Trophoblast cell (in vitro differentiated cells and primary cell): Measurements from ENCODE around the gene BRAF.

Experiments used
- DNase-seq, 2 donors: peaks; one replicate each; pipeline ENCODE4 v3.0.0-alpha.2; 2016
- H2AFZ ChIP-seq: 2 replicates; pipeline ENCODE4 v1.6.1; 2013; ENCODE audit warnings: low read length, moderate library complexity, mild to moderate bottlenecking; ENCODE audit not compliant: insufficient read depth, poor library complexity
- H2AK5ac ChIP-seq: 2 replicates; pipeline ENCODE4 v1.6.1; 2013; ENCODE audit warnings: mild to moderate bottlenecking, low read length
- H2BK120ac ChIP-seq: 2 replicates; pipeline ENCODE4 v1.6.1; 2013; ENCODE audit warnings: low read length, mild to moderate bottlenecking, moderate library complexity; ENCODE audit not compliant: insufficient read depth, poor library complexity
- H2BK12ac ChIP-seq: 2 replicates; pipeline ENCODE4 v1.6.1; 2013; ENCODE audit warnings: mild to moderate bottlenecking, low read length, moderate library complexity
- H2BK5ac ChIP-seq: 2 replicates; pipeline ENCODE4 v1.6.1; 2013; ENCODE audit warnings: low read length, low read depth, moderate library complexity, mild to moderate bottlenecking; ENCODE audit not compliant: poor library complexity
- H3K14ac ChIP-seq: 2 replicates; pipeline ENCODE4 v1.6.1; 2013; ENCODE audit warnings: mild to moderate bottlenecking, low read length
- H3K18ac ChIP-seq: 2 replicates; pipeline ENCODE4 v1.6.1; 2013; ENCODE audit warnings: mild to moderate bottlenecking, low read length
- H3K23ac ChIP-seq: 2 replicates; pipeline ENCODE4 v1.6.1; 2013; ENCODE audit warnings: low read length
- H3K27ac ChIP-seq: 2 replicates; pipeline ENCODE4 v1.5.1; 2013; ENCODE audit warnings: low read depth, mild to moderate bottlenecking, inconsistent platforms, low read length, moderate library complexity
- H3K27me3 ChIP-seq: 2 replicates; pipeline ENCODE4 v1.6.1; 2013; ENCODE audit warnings: inconsistent platforms, mild to moderate bottlenecking, low read length, moderate library complexity; ENCODE audit not compliant: insufficient read depth
- H3K36me3 ChIP-seq, 2 experiments: 1 replicate in 1 of 2; 2 replicates in 1 of 2; pipeline ENCODE4 v1.6.1; 2013; ENCODE audit warnings: low read length in 2 of 2, mild to moderate bottlenecking in 2 of 2, moderate library complexity in 1 of 2; ENCODE audit not compliant: insufficient read depth in 2 of 2, control insufficient read depth in 1 of 2
- H3K4ac ChIP-seq: 2 replicates; pipeline ENCODE4 v1.6.1; 2013; ENCODE audit warnings: low read depth, mild to moderate bottlenecking, low read length, moderate library complexity
- H3K4me1 ChIP-seq, 2 experiments: 1 replicate in 1 of 2; 2 replicates in 1 of 2; pipeline ENCODE4 v1.6.1; 2013; ENCODE audit warnings: low read length in 2 of 2, mild to moderate bottlenecking in 2 of 2, moderate library complexity in 1 of 2; ENCODE audit not compliant: insufficient read depth in 2 of 2, control insufficient read depth in 1 of 2
- H3K4me2 ChIP-seq: 2 replicates; pipeline ENCODE4 v1.6.1; 2013; ENCODE audit warnings: inconsistent platforms, mild to moderate bottlenecking, low read length, moderate library complexity
- H3K4me3 ChIP-seq: 2 replicates; pipeline ENCODE4 v1.5.1; 2013; ENCODE audit warnings: mild to moderate bottlenecking, low read depth, low read length, inconsistent platforms
- H3K79me1 ChIP-seq: one replicate; pipeline ENCODE4 v1.6.1; 2013; ENCODE audit warnings: low read length
- H3K79me2 ChIP-seq: 2 replicates; pipeline ENCODE4 v1.6.1; 2013; ENCODE audit warnings: low read length, mild to moderate bottlenecking; ENCODE audit not compliant: control insufficient read depth, insufficient read depth, poor library complexity
- H3K9ac ChIP-seq: 2 replicates; pipeline ENCODE4 v1.6.1; 2013; ENCODE audit warnings: mild to moderate bottlenecking, low read length
- H3K9me3 ChIP-seq: 2 replicates; pipeline ENCODE4 v1.6.1; 2013; ENCODE audit warnings: low read depth, mild to moderate bottlenecking, control low read depth, inconsistent platforms, low read length; ENCODE audit not compliant: insufficient read depth
- H4K12ac ChIP-seq: 2 replicates; pipeline ENCODE4 v1.6.1; 2013; ENCODE audit warnings: low read depth, mild to moderate bottlenecking, low read length, moderate library complexity
- H4K8ac ChIP-seq: 2 replicates; pipeline ENCODE4 v1.6.1; 2013; ENCODE audit warnings: low read depth, mild to moderate bottlenecking, low read length, moderate library complexity
- H4K91ac ChIP-seq: one replicate; pipeline ENCODE4 v1.6.1; 2013; ENCODE audit warnings: low read depth, mild to moderate bottlenecking, low read length, moderate library complexity
- WGBS: extraction: QIAGEN DNeasy Blood & Tissue Kit; methylation state at CpG from one replicate; pipeline ENCODE4 v1.1.7; 2013; ENCODE audit warnings: missing lambda C conversion rate; ENCODE audit not compliant: insufficient read length, insufficient coverage; ENCODE audit errors: extremely low coverage; 5-methylcytosine and 5-hydroxymethylcytosine counted together

The BRAF gene

DNA sequence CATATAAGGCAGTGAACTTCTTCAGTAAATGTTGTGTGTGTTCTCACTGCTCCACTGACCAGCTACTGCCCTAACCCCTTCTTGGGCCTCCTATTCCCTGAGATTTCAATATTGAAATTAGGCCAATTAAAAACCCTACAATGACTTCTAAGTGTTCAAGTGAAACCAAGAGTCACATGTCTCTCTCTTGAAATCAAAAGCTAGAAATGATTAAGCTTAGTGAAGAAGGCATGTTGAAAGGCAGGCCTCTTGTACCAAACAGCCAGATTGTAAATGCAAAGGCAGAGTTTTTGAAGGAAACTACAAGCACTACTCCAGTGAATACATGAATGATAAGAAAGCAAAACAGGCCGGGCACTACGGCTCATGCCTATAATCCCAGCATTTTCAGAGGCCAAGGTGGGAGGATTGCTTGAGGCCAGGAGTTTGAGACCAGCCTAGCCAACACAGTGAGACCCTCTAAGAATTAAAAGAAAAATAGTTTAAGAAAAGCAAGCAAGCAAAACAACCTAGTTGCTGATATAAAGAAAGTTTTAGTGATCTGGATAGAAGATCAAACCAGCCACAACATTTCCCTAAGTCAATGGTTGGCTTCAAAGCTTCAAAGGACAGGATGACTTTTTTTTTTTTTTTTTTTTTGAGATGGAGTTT is 22.3 kb downstream of the BRAF start:
- Histone ChIP-seq H3K4me3 (no peak overlapping the region), H2BK120ac (no peak overlapping the region), H3K23ac (no peak overlapping the region), H3K4me2 (no peak overlapping the region), H2BK5ac (no peak overlapping the region), H3K27ac (no peak overlapping the region), H4K8ac (no peak overlapping the region), H3K9ac (no peak overlapping the region), H2AFZ (no peak overlapping the region), H3K14ac (no peak overlapping the region), H3K9me3 (no peaks in the 10 kb centered on the region), H3K27me3 (no peaks in the 10 kb centered on the region), H3K36me3 (no peaks in the 10 kb centered on the region), H2BK12ac (no peak overlapping the region), H4K12ac (no peak overlapping the region), H3K18ac (no peak overlapping the region), H3K79me2 (no peaks in the 10 kb centered on the region), H3K4ac (no peak overlapping the region), H2AK5ac (no peak overlapping the region), H3K79me1 (no peaks in the 10 kb centered on the region), H4K91ac (no peak overlapping the region), H3K4me1 (no peaks in the 10 kb centered on the region)
- WGBS: no CpG with 5 or more reads among the region's 2 CpGs
- no peak for DNase-seq

DNA sequence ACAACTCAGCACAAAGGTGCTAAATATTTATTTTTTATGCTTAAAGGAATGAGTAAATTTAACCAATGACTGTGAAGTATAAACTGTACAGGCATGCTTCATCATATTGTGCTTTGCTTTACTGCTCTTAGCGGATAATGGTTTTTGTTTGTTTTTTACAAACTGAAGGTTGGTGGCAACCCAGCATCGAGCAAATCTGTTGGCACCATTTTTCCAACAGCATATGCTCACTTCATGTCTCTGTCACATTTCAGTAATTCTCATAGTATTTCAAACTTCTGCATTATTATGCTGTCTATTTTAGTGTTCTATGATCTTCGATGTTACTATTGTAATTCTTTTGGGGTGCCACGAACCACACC is 22.8 kb downstream of the BRAF start:
- H3K18ac ChIP-seq: no peak overlapping the region
- H3K36me3 ChIP-seq: no peaks in the 10 kb centered on the region
- no peak overlapping the region for H2AK5ac ChIP-seq
- H3K9ac ChIP-seq: no peak overlapping the region
- H2AFZ ChIP-seq: no peak overlapping the region
- no peak overlapping the region for H3K4me3 ChIP-seq
- H3K27ac ChIP-seq: no peak overlapping the region
- H3K27me3 ChIP-seq: no peaks in the 10 kb centered on the region
- H3K14ac ChIP-seq: no peak overlapping the region
- H3K79me2 ChIP-seq: no peaks in the 10 kb centered on the region
- H3K4me1 ChIP-seq: no peaks in the 10 kb centered on the region
- no peak overlapping the region for H2BK5ac ChIP-seq
- no peak overlapping the region for H2BK120ac ChIP-seq
- H3K4ac ChIP-seq: no peak overlapping the region
- H2BK12ac ChIP-seq: no peak overlapping the region
- no peak for DNase-seq
- H3K23ac ChIP-seq: no peak overlapping the region
- no peak overlapping the region for H4K12ac ChIP-seq
- no peak overlapping the region for H4K8ac ChIP-seq
- H4K91ac ChIP-seq: no peak overlapping the region
- no peaks in the 10 kb centered on the region for H3K79me1 ChIP-seq
- no peaks in the 10 kb centered on the region for H3K9me3 ChIP-seq
- no peak overlapping the region for H3K4me2 ChIP-seq
- WGBS: no CpG with 5 or more reads among the region's 4 CpGs

DNA sequence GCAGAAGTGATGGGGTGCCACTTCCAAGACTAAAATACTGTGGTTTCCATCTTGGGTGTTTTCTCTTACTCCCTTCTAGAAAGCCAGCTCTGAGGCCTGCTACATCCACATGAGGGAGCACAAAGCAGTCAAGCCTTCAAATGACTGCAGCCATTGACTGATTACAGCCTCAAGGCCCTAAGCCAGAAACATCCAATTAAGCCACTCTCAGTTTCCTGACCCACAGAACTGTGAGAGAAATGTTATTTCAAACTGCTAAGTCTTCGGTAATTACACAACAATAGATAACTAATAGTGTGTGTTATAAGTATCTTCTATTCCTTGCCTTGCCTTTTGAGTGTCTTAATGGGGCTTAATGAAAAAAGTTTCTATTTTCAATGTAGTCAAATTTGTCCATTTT is 24.8 kb downstream of the BRAF start:
- Histone ChIP-seq H4K8ac (no peak overlapping the region), H3K4me3 (no peak overlapping the region), H3K79me2 (no peaks in the 10 kb centered on the region), H2AK5ac (no peak overlapping the region), H3K18ac (no peak overlapping the region), H4K12ac (no peak overlapping the region), H3K14ac (no peak overlapping the region), H2BK5ac (no peak overlapping the region), H2BK120ac (no peak overlapping the region), H3K27me3 (no peaks in the 10 kb centered on the region), H3K9ac (no peak overlapping the region), H3K4me1 (no peaks in the 10 kb centered on the region), H3K4me2 (no peak overlapping the region), H3K9me3 (no peaks in the 10 kb centered on the region), H4K91ac (no peak overlapping the region), H3K36me3 (no peaks in the 10 kb centered on the region), H3K27ac (no peak overlapping the region), H3K79me1 (no peaks in the 10 kb centered on the region), H3K23ac (no peak overlapping the region), H2BK12ac (no peak overlapping the region), H3K4ac (no peak overlapping the region), H2AFZ (no peak overlapping the region)
- no CpG with 5 or more reads among the region's 1 CpG for WGBS
- DNase-seq: no peak

DNA sequence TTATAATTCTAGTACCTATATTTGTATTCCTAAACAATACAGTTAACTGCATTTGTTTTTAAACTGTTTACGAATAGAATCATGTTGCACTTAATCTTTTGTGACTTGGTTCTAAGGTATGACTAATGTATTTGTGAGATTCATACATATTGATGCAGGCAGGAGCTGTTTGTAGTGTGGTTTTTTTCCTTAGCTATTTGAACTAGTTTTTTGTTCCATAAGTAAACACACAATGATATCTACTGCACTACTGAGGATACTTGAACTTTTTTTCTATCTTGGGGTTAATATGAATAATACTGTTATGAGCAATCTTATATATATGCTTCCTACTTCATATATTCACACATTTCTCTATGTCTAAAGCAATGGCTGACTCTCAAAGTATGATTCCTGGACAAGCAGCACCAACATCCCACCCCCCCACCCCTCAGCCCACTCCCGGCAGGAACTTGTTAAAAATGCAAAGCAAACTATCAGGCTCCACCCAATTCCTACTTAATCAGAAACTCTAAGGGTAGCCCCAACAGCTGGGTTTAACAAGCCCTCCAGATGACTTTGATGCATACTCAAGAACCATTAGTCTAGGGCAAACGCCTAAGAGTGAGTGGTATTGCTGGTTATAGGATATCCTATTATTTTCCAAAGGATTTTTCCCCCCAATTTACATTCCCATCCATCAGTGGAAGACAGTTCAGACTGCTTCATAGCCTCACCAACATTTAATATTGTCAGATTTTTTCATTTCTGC is 25.8 kb downstream of the BRAF start:
- no peaks in the 10 kb centered on the region for H3K79me1 ChIP-seq
- H3K23ac ChIP-seq: no peak overlapping the region
- H2BK5ac ChIP-seq: no peak overlapping the region
- H3K27me3 ChIP-seq: no peaks in the 10 kb centered on the region
- no peak for DNase-seq
- no peak overlapping the region for H3K18ac ChIP-seq
- H4K91ac ChIP-seq: no peak overlapping the region
- no peaks in the 10 kb centered on the region for H3K36me3 ChIP-seq
- no peak overlapping the region for H3K14ac ChIP-seq
- no peak overlapping the region for H3K27ac ChIP-seq
- no peak overlapping the region for H3K4ac ChIP-seq
- H2BK120ac ChIP-seq: no peak overlapping the region
- no peak overlapping the region for H4K8ac ChIP-seq
- no peak overlapping the region for H3K9ac ChIP-seq
- H3K9me3 ChIP-seq: no peaks in the 10 kb centered on the region
- no peak overlapping the region for H3K4me3 ChIP-seq
- H2BK12ac ChIP-seq: no peak overlapping the region
- no peaks in the 10 kb centered on the region for H3K4me1 ChIP-seq
- no peak overlapping the region for H4K12ac ChIP-seq
- H2AK5ac ChIP-seq: no peak overlapping the region
- H2AFZ ChIP-seq: no peak overlapping the region
- H3K79me2 ChIP-seq: no peaks in the 10 kb centered on the region
- WGBS: no CpG with 5 or more reads among the region's 3 CpGs
- H3K4me2 ChIP-seq: no peak overlapping the region
